ENCODE measurements around the gene FAT2.

DNA sequence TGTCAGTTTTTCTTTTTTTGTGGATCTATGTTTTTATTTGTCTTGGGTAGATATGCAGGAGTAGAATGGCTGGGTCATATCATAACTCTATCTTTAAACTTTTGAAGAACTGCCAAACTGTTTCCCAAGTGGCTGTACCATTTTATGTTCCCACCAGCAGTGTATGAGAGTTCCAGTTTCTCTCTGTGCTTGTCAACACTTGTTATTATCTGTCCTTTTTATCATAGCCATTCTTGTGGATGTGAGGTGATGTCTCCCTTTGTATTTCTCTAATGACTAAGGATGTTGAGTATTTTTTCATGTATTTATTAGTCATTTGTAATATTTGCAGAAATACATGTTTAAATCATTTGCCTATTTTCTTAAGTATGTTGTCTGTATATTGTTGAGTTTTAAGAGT is 17.4 kb upstream of the FAT2 start:
- TF ChIP-seq BACH2 (CRISPR knock-in tag; IDR thresholded peaks at IDR 0.05; ENCODE audit: borderline replicate concordance) = no peak
- TF ChIP-seq SNAI2 (CRISPR knock-in tag; IDR thresholded peaks at IDR 0.05) = no peak
- no peak for TF ChIP-seq ISL1 (CRISPR knock-in tag; IDR thresholded peaks at IDR 0.05)
- TF ChIP-seq PPARA (CRISPR knock-in tag; IDR thresholded peaks at IDR 0.05; ENCODE audit: borderline replicate concordance) = no peak
- no peak for TF ChIP-seq OSR1 (CRISPR knock-in tag; IDR thresholded peaks at IDR 0.05)

Measured in SK-N-SH treated with all-trans-retinoic acid at 6 μM for 48 hours (cell line).